Loucy (cell line): ENCODE data around the gene CYB5D1.

Experiments
- H2AFZ ChIP-seq: fragments of 200-600 bp; sonication (generic); 2 replicates; pipeline ENCODE4 v1.6.0; 2016; ENCODE audit warnings: antibody characterized with exemption, mild to moderate bottlenecking, low read length, moderate library complexity
- H3F3A ChIP-seq: fragments of 200-600 bp; 2 replicates; pipeline ENCODE4 v1.6.0; 2016; ENCODE audit warnings: antibody characterized with exemption, low read depth, mild to moderate bottlenecking
- H3K27me3 ChIP-seq: fragments of 200-600 bp; sonication (generic); 2 replicates; pipeline ENCODE4 v1.6.1; 2014; ENCODE audit warnings: low read length, mild to moderate bottlenecking; ENCODE audit not compliant: insufficient read depth, poor library complexity, severe bottlenecking
- H3K36me3 ChIP-seq: fragments of 200-600 bp; sonication (generic); 2 replicates; pipeline ENCODE4 v1.6.1; 2016; ENCODE audit warnings: low read length; ENCODE audit not compliant: insufficient read depth
- H3K4me1 ChIP-seq: fragments of 200-600 bp; sonication (generic); 2 replicates; pipeline ENCODE4 v1.5.1; 2014; ENCODE audit warnings: low read length, mild to moderate bottlenecking; ENCODE audit not compliant: insufficient read depth, poor library complexity, severe bottlenecking
- H3K4me2 ChIP-seq: fragments of 200-600 bp; sonication (generic); 2 replicates; pipeline ENCODE4 v1.6.0; 2014; ENCODE audit warnings: antibody characterized with exemption, low read length, low read depth, mild to moderate bottlenecking; ENCODE audit not compliant: poor library complexity, severe bottlenecking
- H3K4me3 ChIP-seq: fragments of 200-600 bp; sonication (generic); 2 replicates; pipeline ENCODE4 v1.5.1; 2014; ENCODE audit warnings: low read length, mild to moderate bottlenecking, mixed read lengths; ENCODE audit not compliant: poor library complexity, severe bottlenecking
- H3K79me2 ChIP-seq: fragments of 200-600 bp; sonication (generic); 2 replicates; pipeline ENCODE4 v1.6.1; 2014; ENCODE audit warnings: low read length; ENCODE audit not compliant: insufficient read depth
- H3K9ac ChIP-seq: fragments of 200-600 bp; sonication (generic); 2 replicates; pipeline ENCODE4 v1.6.0; 2014; ENCODE audit warnings: mild to moderate bottlenecking, low read depth, low read length, moderate library complexity; ENCODE audit not compliant: poor library complexity, severe bottlenecking
- H3K9me2 ChIP-seq: fragments of 200-600 bp; sonication (generic); replicated peaks from 2 replicates; pipeline ENCODE4 v1.6.1; 2016; ENCODE audit warnings: low read depth, low read length, mixed read lengths
- H3K9me3 ChIP-seq: fragments of 200-600 bp; sonication (generic); 2 replicates; pipeline ENCODE4 v1.6.1; 2014; ENCODE audit warnings: mild to moderate bottlenecking, antibody characterized with exemption, low read length, low read depth; ENCODE audit not compliant: insufficient read depth
- H4K20me1 ChIP-seq: fragments of 200-600 bp; sonication (generic); 2 replicates; pipeline ENCODE4 v1.6.0; 2014; ENCODE audit warnings: antibody characterized with exemption, low read length, mild to moderate bottlenecking; ENCODE audit not compliant: insufficient read depth, poor library complexity, severe bottlenecking
- CTCF ChIP-seq: fragments of 200-600 bp; sonication (generic); conservative IDR thresholded peaks from 2 replicates; pipeline ENCODE4 v1.5.1; 2014; ENCODE audit warnings: mild to moderate bottlenecking, antibody characterized with exemption, low read length
- EZH2phosphoT487 ChIP-seq: fragments of 200-600 bp; IDR thresholded peaks from 2 replicates; pipeline ENCODE4 v1.6.1; 2018; ENCODE audit warnings: antibody characterized with exemption, mild to moderate bottlenecking, moderate library complexity, borderline replicate concordance

CYB5D1 gene

GRCh38 chr17:7852919-7853690, 4.7 kb upstream of the CYB5D1 start:
- Histone ChIP-seq H3K4me2 (no peak overlapping the region), H4K20me1 (peaks cover 18% of the 10 kb centered on the region), H2AFZ (no peak overlapping the region), H3K4me3 (no peak overlapping the region), H3K36me3 (peaks cover 47% of the 10 kb centered on the region; the same call in 1 of the 2 replicates), H3K9me3 (no peaks in the 10 kb centered on the region), H3K4me1 (peaks cover 15% of the 10 kb centered on the region), H3K9ac (no peak overlapping the region), H3F3A (no peaks in the 10 kb centered on the region), H3K79me2 (0 out of 2 replicates have a peak, but pooled peaks cover 1% of the 10 kb centered on the region), H3K9me2 (no peaks in the 10 kb centered on the region), H3K27me3 (no peaks in the 10 kb centered on the region)
- TF ChIP-seq EZH2phosphoT487 (no peak), CTCF (no peak)

- H3K4me1 ChIP-seq: peaks cover 19% of the 10 kb centered on the region
- H3K9me2 ChIP-seq: no peaks in the 10 kb centered on the region
- H2AFZ ChIP-seq: no peak overlapping the region
- H3K79me2 ChIP-seq: 0 out of 2 replicates have a peak, but pooled peaks cover 7% of the 10 kb centered on the region
- TF ChIP-seq EZH2phosphoT487 (no peak), CTCF (no peak)
- no peaks in the 10 kb centered on the region for H3F3A ChIP-seq
- H3K9ac ChIP-seq: no peak overlapping the region
- no peaks in the 10 kb centered on the region for H3K27me3 ChIP-seq
- H4K20me1 ChIP-seq: peaks cover 16% of the 10 kb centered on the region
- H3K9me3 ChIP-seq: no peaks in the 10 kb centered on the region
- H3K4me2 ChIP-seq: no peak overlapping the region
- H3K4me3 ChIP-seq: no peak overlapping the region
- H3K36me3 ChIP-seq: peaks cover 45% of the 10 kb centered on the region; the same call in 1 of the 2 replicates
Observed at GRCh38 chr17:7853691-7854038, 4.1 kb upstream of the CYB5D1 start.

- H3K4me1 ChIP-seq: peaks cover 19% of the 10 kb centered on the region
- no peaks in the 10 kb centered on the region for H3F3A ChIP-seq
- H3K9ac ChIP-seq: no peak overlapping the region
- TF ChIP-seq CTCF (no peak), EZH2phosphoT487 (no peak)
- no peak overlapping the region for H3K4me3 ChIP-seq
- peaks cover 39% of the 10 kb centered on the region; the same call in 1 of the 2 replicates for H3K36me3 ChIP-seq
- H3K9me2 ChIP-seq: no peaks in the 10 kb centered on the region
- H3K27me3 ChIP-seq: no peaks in the 10 kb centered on the region
- H3K79me2 ChIP-seq: 0 out of 2 replicates have a peak, but pooled peaks cover 8% of the 10 kb centered on the region
- H2AFZ ChIP-seq: no peak overlapping the region
- no peak overlapping the region for H3K4me2 ChIP-seq
- peaks cover 16% of the 10 kb centered on the region for H4K20me1 ChIP-seq
- no peaks in the 10 kb centered on the region for H3K9me3 ChIP-seq
Observed at GRCh38 chr17:7854078-7854777, 3.6 kb upstream of the CYB5D1 start.
